ENCODE measurements around the gene SDK1. TPM values are rescaled to one million over a fixed set of nuclear protein-coding genes. Genes with fewer than 3 reads are reported as not detected.

SDK1 gene
- total RNA-seq, 1 donor from 2014 or later, result 0.48 TPM

GRCh38 chr7:3780525-3780924, 479.5 kb downstream of the SDK1 start:
- no peak overlapping the region for H3K27ac Mint-ChIP-seq
- DNase-seq (ENCODE audit: low spot score), result no peak
- H3K36me3 Mint-ChIP-seq (ENCODE audit: low read depth), result no peaks in the 10 kb centered on the region
- no peak overlapping the region for H3K4me3 Mint-ChIP-seq (ENCODE audit: low read depth)
- intact Hi-C loops (cut with micrococcal nuclease), result no loop called here
- no peaks in the 10 kb centered on the region for H3K4me1 Mint-ChIP-seq (ENCODE audit: low read depth)
- H3K9me3 Mint-ChIP-seq, result peaks cover 15% of the 10 kb centered on the region
- H3K27me3 Mint-ChIP-seq (ENCODE audit: low read depth), result no peaks in the 10 kb centered on the region

DNA sequence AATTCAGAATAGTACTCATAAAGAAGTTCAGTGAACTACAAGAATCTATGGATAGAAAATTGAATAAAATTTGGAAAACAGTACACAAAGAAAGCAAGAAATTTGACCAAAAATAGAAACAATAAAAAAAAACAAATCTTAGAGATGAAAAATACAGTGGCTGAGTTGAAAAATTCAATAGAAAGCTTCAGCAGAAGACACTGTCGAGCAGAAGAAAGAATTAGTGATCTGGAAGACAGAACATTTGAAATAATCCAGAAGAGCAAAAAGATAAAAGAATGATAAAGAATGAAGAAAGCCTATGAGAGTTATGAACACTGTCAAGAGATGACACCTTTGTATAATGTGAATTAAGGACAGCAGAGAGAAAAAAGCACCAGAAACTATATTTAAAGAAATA, 480.6 kb downstream of the SDK1 start:
- no peak overlapping the region for H3K27ac Mint-ChIP-seq
- no peaks in the 10 kb centered on the region for H3K36me3 Mint-ChIP-seq (ENCODE audit: low read depth)
- no peak overlapping the region for H3K4me3 Mint-ChIP-seq (ENCODE audit: low read depth)
- intact Hi-C loops (cut with micrococcal nuclease), result no loop called here
- no peaks in the 10 kb centered on the region for H3K27me3 Mint-ChIP-seq (ENCODE audit: low read depth)
- DNase-seq (ENCODE audit: low spot score), result no peak
- H3K4me1 Mint-ChIP-seq (ENCODE audit: low read depth), result no peaks in the 10 kb centered on the region
- peaks cover 15% of the 10 kb centered on the region for H3K9me3 Mint-ChIP-seq

DNA sequence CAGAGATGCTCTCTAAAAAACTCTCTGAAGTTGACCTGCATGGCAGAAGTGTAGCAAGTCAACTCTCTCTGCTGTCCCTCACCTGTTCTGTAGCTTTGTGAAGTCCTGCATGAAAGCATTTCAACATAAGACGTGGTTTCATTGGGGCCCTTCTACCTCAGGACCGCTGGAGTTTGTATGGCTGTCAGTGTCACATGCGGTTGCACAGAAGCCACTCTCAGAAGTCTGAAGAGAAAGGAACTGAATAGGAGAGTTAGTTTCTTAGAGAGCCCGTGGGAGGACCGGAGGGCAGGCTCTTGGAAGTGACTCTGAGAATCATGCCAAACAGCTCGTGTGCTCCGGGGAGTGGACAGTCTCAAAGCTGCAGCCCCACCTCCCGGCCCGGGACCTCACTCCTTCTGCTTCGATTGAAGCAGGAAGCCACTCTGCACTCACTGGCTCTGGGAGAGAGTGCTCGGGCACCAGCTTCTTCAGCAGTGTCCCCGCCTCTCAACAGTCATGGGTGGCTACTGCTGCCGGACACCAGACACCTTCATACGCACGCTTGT, 486.7 kb downstream of the SDK1 start:
- DNase-seq (ENCODE audit: low spot score), result no peak
- Mint-ChIP-seq H3K4me3 (ENCODE audit: low read depth) (no peak overlapping the region), H3K4me1 (ENCODE audit: low read depth) (no peaks in the 10 kb centered on the region), H3K36me3 (ENCODE audit: low read depth) (no peaks in the 10 kb centered on the region), H3K27ac (no peak overlapping the region), H3K27me3 (ENCODE audit: low read depth) (no peaks in the 10 kb centered on the region), H3K9me3 (no peaks in the 10 kb centered on the region)
- intact Hi-C loops (cut with micrococcal nuclease), result no loop called here

DNA sequence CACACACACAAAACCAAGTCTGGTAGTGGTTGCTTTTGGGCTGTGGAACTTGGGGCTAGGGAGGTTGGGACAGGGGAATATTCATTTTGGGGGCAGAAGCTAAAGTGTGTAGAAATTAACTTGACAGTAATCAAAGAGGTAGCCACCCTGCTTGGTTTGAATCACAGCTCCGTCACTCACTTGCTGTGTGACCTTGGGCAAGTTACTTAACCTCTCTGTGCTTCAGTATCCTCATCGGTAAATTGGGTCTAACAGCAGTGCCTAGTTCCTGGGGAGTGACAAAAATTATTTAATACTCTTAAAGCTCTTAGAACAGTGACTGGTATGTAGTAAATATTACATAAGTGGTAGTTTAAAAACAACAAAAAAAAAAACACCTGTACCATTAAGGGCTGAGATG, 489.8 kb downstream of the SDK1 start:
- no peaks in the 10 kb centered on the region for H3K9me3 Mint-ChIP-seq
- no peaks in the 10 kb centered on the region for H3K36me3 Mint-ChIP-seq (ENCODE audit: low read depth)
- no peak overlapping the region for H3K4me3 Mint-ChIP-seq (ENCODE audit: low read depth)
- H3K4me1 Mint-ChIP-seq (ENCODE audit: low read depth), result no peaks in the 10 kb centered on the region
- intact Hi-C loops (cut with micrococcal nuclease), result no loop called here
- no peak overlapping the region for H3K27ac Mint-ChIP-seq
- DNase-seq (ENCODE audit: low spot score), result no peak
- H3K27me3 Mint-ChIP-seq (ENCODE audit: low read depth), result no peaks in the 10 kb centered on the region

DNA sequence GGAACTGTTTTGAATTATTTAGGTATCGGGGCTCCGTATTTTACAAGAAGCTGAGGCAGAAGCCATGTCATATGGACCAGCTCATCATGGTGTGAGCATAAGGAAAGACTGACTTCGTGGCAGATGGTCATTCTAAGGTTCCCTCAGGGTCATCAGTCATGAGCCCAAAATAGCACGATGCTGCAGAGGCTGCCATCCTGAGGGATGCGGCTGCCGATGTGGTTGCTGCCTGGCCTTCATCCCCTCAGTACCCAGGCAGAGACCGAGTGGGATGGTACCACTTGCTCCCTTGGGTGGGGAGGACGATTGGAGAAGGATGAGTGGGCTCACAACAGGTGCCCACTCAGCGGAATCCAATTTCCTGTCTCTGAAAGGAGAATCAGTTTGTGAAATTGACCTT, 490.3 kb downstream of the SDK1 start:
- Mint-ChIP-seq H3K36me3 (ENCODE audit: low read depth) (no peaks in the 10 kb centered on the region), H3K9me3 (no peaks in the 10 kb centered on the region)

GRCh38 chr7:3795141-3795540, 494.1 kb downstream of the SDK1 start:
- Mint-ChIP-seq H3K27me3 (ENCODE audit: low read depth) (no peaks in the 10 kb centered on the region), H3K4me3 (ENCODE audit: low read depth) (no peak overlapping the region), H3K27ac (no peak overlapping the region), H3K4me1 (ENCODE audit: low read depth) (no peaks in the 10 kb centered on the region), H3K9me3 (no peaks in the 10 kb centered on the region), H3K36me3 (ENCODE audit: low read depth) (no peaks in the 10 kb centered on the region)
- intact Hi-C loops (cut with micrococcal nuclease), result no loop called here
- no peak for DNase-seq (ENCODE audit: low spot score)

More for the DNA sequence above, 490.3 kb downstream of the SDK1 start:
- no peak for DNase-seq (ENCODE audit: low spot score)
- Mint-ChIP-seq H3K27ac (no peak overlapping the region), H3K4me1 (ENCODE audit: low read depth) (no peaks in the 10 kb centered on the region), H3K27me3 (ENCODE audit: low read depth) (no peaks in the 10 kb centered on the region), H3K4me3 (ENCODE audit: low read depth) (no peak overlapping the region)
- intact Hi-C loops (cut with micrococcal nuclease), result no loop called here

DNA sequence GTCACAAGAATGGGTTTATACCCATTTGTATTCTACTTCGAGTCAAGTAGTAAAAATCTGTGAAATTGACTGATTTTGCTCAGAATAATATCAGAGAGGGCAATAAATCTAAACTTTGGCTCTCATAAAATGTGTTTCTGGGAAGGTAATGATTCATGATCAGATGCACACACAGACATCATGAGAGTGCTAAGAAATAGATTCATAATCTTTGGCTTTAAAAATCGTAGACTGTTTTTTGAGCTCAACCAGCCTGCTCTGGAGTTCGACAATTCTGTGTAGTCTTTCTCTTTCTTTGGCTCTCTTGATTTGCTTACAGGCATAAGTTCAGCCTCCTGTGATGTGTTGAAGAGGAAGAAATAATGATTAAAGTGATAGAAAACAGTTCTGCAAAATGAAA, 494.7 kb downstream of the SDK1 start:
- intact Hi-C loops (cut with micrococcal nuclease), result no loop called here
- H3K9me3 Mint-ChIP-seq, result no peaks in the 10 kb centered on the region
- H3K4me1 Mint-ChIP-seq (ENCODE audit: low read depth), result no peaks in the 10 kb centered on the region
- no peak overlapping the region for H3K4me3 Mint-ChIP-seq (ENCODE audit: low read depth)
- no peak overlapping the region for H3K27ac Mint-ChIP-seq
- no peaks in the 10 kb centered on the region for H3K36me3 Mint-ChIP-seq (ENCODE audit: low read depth)
- H3K27me3 Mint-ChIP-seq (ENCODE audit: low read depth), result no peaks in the 10 kb centered on the region
- DNase-seq (ENCODE audit: low spot score), result no peak

GRCh38 chr7:3805151-3805550, 504.1 kb downstream of the SDK1 start:
- Mint-ChIP-seq H3K36me3 (ENCODE audit: low read depth) (no peaks in the 10 kb centered on the region), H3K27ac (no peak overlapping the region), H3K9me3 (no peaks in the 10 kb centered on the region), H3K27me3 (ENCODE audit: low read depth) (no peaks in the 10 kb centered on the region), H3K4me1 (ENCODE audit: low read depth) (no peaks in the 10 kb centered on the region), H3K4me3 (ENCODE audit: low read depth) (no peak overlapping the region)
- intact Hi-C loops (cut with micrococcal nuclease), result no loop called here
- DNase-seq (ENCODE audit: low spot score), result no peak

- intact Hi-C loops (cut with micrococcal nuclease), result no loop called here
- no peak overlapping the region for H3K27ac Mint-ChIP-seq
- no peaks in the 10 kb centered on the region for H3K9me3 Mint-ChIP-seq
- no peak overlapping the region for H3K4me3 Mint-ChIP-seq (ENCODE audit: low read depth)
- no peak for DNase-seq (ENCODE audit: low spot score)
- H3K36me3 Mint-ChIP-seq (ENCODE audit: low read depth), result no peaks in the 10 kb centered on the region
- no peaks in the 10 kb centered on the region for H3K4me1 Mint-ChIP-seq (ENCODE audit: low read depth)
- no peaks in the 10 kb centered on the region for H3K27me3 Mint-ChIP-seq (ENCODE audit: low read depth)
Measured at GRCh38 chr7:3806516-3806915, 505.5 kb downstream of the SDK1 start.

GRCh38 chr7:3807824-3808223, 506.8 kb downstream of the SDK1 start:
- Mint-ChIP-seq H3K4me1 (ENCODE audit: low read depth) (no peaks in the 10 kb centered on the region), H3K36me3 (ENCODE audit: low read depth) (no peaks in the 10 kb centered on the region), H3K4me3 (ENCODE audit: low read depth) (no peak overlapping the region), H3K27me3 (ENCODE audit: low read depth) (no peaks in the 10 kb centered on the region), H3K27ac (no peak overlapping the region), H3K9me3 (no peaks in the 10 kb centered on the region)
- no peak for DNase-seq (ENCODE audit: low spot score)
- intact Hi-C loops (cut with micrococcal nuclease), result no loop called here

DNA sequence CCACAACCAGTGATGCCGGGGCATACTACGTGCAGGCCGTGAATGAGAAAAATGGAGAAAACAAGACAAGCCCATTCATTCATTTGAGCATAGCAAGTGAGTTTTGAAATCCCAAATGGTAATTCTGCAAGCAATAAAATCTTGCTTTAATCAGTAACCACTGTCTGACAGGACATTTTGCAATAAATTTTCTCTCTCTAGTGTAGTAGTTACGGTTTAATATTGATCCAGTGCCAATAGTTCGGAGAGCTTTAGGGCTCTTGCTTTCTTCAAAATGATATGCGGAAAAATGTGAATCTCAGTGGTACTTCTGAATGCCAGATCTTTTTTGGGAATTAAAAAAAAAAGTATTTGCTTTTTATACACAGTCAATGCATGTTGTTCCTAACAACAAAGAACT, 520.4 kb downstream of the SDK1 start:
- DNase-seq (ENCODE audit: low spot score), result no peak
- H3K36me3 Mint-ChIP-seq (ENCODE audit: low read depth), result no peaks in the 10 kb centered on the region
- H3K9me3 Mint-ChIP-seq, result no peaks in the 10 kb centered on the region
- H3K27ac Mint-ChIP-seq, result no peak overlapping the region
- intact Hi-C loops (cut with micrococcal nuclease), result no loop called here
- no peak overlapping the region for H3K4me3 Mint-ChIP-seq (ENCODE audit: low read depth)
- no peaks in the 10 kb centered on the region for H3K27me3 Mint-ChIP-seq (ENCODE audit: low read depth)
- no peaks in the 10 kb centered on the region for H3K4me1 Mint-ChIP-seq (ENCODE audit: low read depth)

DNA sequence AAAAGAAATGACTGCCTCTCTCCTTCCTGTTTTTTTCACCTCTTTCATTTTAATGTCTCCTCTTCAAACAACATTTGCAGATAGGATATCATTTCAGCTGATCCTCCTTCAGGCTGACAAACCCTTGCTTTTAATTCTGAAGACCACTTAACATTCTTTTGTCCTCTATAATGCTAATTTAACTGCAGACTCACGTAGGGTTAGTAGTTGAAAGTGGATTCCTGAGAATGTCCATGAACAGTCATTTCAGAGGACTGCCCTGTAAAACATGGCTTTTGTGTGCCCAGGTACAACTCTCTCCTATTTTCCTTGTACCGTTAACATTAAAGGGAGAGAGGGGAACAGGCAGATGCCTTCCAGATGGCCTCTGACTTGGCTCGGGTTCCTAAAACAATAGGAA, 524.4 kb downstream of the SDK1 start:
- H3K36me3 Mint-ChIP-seq (ENCODE audit: low read depth), result no peaks in the 10 kb centered on the region
- intact Hi-C loops (cut with micrococcal nuclease), result no loop called here
- H3K27ac Mint-ChIP-seq, result no peak overlapping the region
- no peaks in the 10 kb centered on the region for H3K4me1 Mint-ChIP-seq (ENCODE audit: low read depth)
- H3K4me3 Mint-ChIP-seq (ENCODE audit: low read depth), result no peak overlapping the region
- no peak for DNase-seq (ENCODE audit: low spot score)
- no peaks in the 10 kb centered on the region for H3K27me3 Mint-ChIP-seq (ENCODE audit: low read depth)
- H3K9me3 Mint-ChIP-seq, result no peaks in the 10 kb centered on the region

- no peaks in the 10 kb centered on the region for H3K9me3 Mint-ChIP-seq
Measured at GRCh38 chr7:3832199-3832598, 531.1 kb downstream of the SDK1 start.

DNA sequence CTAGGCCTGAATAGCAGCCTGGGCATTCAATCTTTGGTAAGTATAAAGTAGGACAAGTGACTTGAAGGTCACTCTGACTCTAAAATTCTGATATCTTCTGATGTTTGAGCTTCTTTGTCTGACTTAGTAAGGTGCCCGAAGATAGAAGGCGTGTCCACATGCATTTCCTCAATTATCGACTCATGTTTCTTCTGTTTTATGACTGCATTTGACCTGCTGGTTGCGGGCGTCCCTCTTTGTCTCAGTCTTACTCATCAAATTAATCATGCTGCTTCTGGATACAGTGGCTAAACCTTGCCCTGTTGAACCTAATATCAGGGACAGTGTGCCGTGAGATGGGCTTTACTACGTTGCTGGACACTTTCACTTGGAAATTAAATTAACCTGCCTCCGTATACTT, 534.1 kb downstream of the SDK1 start:
- Mint-ChIP-seq H3K4me1 (ENCODE audit: low read depth) (no peaks in the 10 kb centered on the region), H3K36me3 (ENCODE audit: low read depth) (no peaks in the 10 kb centered on the region), H3K9me3 (no peaks in the 10 kb centered on the region), H3K4me3 (ENCODE audit: low read depth) (no peak overlapping the region), H3K27me3 (ENCODE audit: low read depth) (no peaks in the 10 kb centered on the region), H3K27ac (no peak overlapping the region)
- no peak for DNase-seq (ENCODE audit: low spot score)
- intact Hi-C loops (cut with micrococcal nuclease), result no loop called here

More at GRCh38 chr7:3832199-3832598, 531.1 kb downstream of the SDK1 start:
- Mint-ChIP-seq H3K27ac (no peak overlapping the region), H3K36me3 (ENCODE audit: low read depth) (no peaks in the 10 kb centered on the region), H3K4me1 (ENCODE audit: low read depth) (no peaks in the 10 kb centered on the region), H3K4me3 (ENCODE audit: low read depth) (no peak overlapping the region), H3K27me3 (ENCODE audit: low read depth) (no peaks in the 10 kb centered on the region)
- DNase-seq (ENCODE audit: low spot score), result no peak
- intact Hi-C loops (cut with micrococcal nuclease), result no loop called here
